WERI-Rb-1 (cell line): ENCODE measurements around the gene CFAP210.
"Not testable (repeated sequence)": the region's sequence is repeated elsewhere in the genome, so short reads cannot be mapped to it uniquely, and the experiment has no call there.

Experiments used
- DNase-seq: peaks from one replicate; pipeline ENCODE4 v3.0.0-alpha.2; 2020
- H3K27ac ChIP-seq: fragments of 250-450 bp; sonication (Bioruptor Pico); 2 replicates; pipeline ENCODE4 v1.5.1; 2020; ENCODE audit warnings: mild to moderate bottlenecking, moderate library complexity
- H3K27me3 ChIP-seq: fragments of 250-450 bp; sonication (Bioruptor Pico); 2 replicates; pipeline ENCODE4 v1.5.1; 2021; ENCODE audit warnings: mild to moderate bottlenecking, low read depth, moderate library complexity; ENCODE audit not compliant: insufficient read depth, severe bottlenecking
- H3K36me3 ChIP-seq: fragments of 250-450 bp; sonication (Bioruptor Pico); 2 replicates; pipeline ENCODE4 v1.5.1; 2020; ENCODE audit warnings: mild to moderate bottlenecking, moderate library complexity
- H3K4me3 ChIP-seq: 2 replicates; pipeline ENCODE4 v1.5.1; 2011; ENCODE audit warnings: low read depth, mild to moderate bottlenecking, control low read depth, low read length
- H3K9me3 ChIP-seq: fragments of 250-450 bp; sonication (Bioruptor Pico); 2 replicates; pipeline ENCODE4 v1.5.1; 2021; ENCODE audit warnings: mild to moderate bottlenecking, moderate library complexity; ENCODE audit not compliant: severe bottlenecking
- TF ChIP-seq, protein P1 (sequence below): IDR thresholded peaks from 2 replicates; pipeline ENCODE4 v1.5.1; 2011; ENCODE audit warnings: low read depth, mild to moderate bottlenecking, control low read depth, inconsistent platforms, low read length

The CFAP210 gene

DNA sequence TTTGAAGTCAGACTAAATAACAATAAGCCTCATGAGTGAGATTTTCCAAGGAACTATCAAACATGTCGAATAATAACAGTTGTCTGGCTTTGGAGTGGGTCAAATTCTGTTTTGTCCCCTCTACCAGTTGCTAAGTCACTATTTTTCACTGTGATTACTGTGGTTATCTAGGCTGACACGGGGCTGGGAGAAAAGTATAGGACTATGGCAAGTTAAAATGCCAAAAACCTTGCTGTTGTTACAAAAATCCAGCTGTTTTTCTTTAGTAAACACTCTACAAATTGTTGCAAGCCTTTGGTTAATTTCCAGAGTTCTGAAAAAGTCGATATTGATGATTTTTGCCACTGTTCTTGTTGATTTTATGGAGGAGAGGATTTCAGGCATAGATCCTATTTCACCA, 1.5 kb downstream of the CFAP210 start:
- H3K9me3 ChIP-seq: no peaks in the 10 kb centered on the region
- DNase-seq: no peak
- no peaks in the 10 kb centered on the region for H3K27me3 ChIP-seq
- H3K36me3 ChIP-seq: peaks cover 8% of the 10 kb centered on the region
- no peak overlapping the region for H3K27ac ChIP-seq
- TF ChIP-seq, protein P1, sequence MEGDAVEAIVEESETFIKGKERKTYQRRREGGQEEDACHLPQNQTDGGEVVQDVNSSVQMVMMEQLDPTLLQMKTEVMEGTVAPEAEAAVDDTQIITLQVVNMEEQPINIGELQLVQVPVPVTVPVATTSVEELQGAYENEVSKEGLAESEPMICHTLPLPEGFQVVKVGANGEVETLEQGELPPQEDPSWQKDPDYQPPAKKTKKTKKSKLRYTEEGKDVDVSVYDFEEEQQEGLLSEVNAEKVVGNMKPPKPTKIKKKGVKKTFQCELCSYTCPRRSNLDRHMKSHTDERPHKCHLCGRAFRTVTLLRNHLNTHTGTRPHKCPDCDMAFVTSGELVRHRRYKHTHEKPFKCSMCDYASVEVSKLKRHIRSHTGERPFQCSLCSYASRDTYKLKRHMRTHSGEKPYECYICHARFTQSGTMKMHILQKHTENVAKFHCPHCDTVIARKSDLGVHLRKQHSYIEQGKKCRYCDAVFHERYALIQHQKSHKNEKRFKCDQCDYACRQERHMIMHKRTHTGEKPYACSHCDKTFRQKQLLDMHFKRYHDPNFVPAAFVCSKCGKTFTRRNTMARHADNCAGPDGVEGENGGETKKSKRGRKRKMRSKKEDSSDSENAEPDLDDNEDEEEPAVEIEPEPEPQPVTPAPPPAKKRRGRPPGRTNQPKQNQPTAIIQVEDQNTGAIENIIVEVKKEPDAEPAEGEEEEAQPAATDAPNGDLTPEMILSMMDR: no peak
- no peak overlapping the region for H3K4me3 ChIP-seq

DNA sequence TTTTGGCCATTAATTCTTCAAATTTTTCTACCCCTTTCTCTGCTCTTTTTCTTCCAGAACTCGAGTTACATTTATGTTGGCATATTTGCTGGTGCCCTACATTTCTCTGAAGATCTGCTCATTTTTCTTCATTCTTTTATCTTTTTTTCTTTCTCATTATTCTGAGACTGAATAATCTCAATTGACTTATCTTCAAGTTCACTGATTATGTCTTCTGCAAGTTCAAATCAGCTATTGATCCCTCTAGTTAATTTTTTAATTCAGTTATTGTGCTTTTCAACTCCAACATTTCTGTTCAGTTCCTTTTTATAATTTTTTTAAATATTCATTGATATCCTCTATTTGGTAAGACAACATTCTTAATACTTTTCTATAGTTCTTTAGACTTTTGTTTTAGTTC, 3.2 kb downstream of the CFAP210 start:
- TF ChIP-seq, protein P1: no peak
- no peak for DNase-seq
- H3K9me3 ChIP-seq: no peaks in the 10 kb centered on the region
- no peak overlapping the region for H3K27ac ChIP-seq
- H3K27me3 ChIP-seq: no peaks in the 10 kb centered on the region
- H3K36me3 ChIP-seq: peaks cover 4% of the 10 kb centered on the region
- H3K4me3 ChIP-seq: no peak overlapping the region

DNA sequence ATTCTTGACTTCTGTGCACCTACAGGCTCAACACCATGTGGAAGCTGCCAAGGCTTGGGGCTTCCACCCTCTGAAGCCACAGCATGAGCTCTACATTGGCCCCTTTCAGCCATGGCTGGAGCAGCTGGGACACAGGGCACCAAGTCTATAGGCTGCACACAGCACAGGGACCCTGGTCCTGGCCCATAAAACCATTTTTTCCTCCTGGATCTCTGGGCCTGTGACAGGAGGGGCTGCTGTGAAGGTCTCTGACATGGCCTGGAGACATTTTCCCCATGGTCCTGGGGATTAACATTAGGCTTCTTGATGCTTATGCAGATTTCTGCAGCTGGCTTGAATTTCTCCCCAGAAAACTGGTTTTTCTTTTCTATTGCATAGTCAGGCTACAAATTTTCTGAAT, 6.3 kb downstream of the CFAP210 start:
- not testable (repeated sequence) for H3K4me3 ChIP-seq, DNase-seq, H3K27me3 ChIP-seq, H3K9me3 ChIP-seq, H3K27ac ChIP-seq, H3K36me3 ChIP-seq

DNA sequence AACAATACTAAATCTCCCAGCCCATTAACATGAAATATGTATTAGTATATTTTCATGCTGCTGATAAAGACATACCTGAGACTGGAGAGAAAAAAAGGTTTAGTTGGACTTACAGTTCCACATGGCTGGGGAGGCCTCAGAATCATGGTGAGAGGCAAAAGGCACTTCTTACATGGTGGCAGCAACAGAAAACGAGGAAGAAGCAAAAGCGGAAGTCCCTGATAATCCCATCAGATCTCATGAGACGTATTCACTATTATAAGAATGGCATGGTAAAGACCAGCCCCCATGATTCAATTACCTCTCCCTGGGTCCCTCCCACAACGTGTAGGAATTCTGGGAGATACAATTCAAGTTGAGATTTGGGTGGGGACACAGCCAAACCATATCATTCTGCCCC, 7.4 kb downstream of the CFAP210 start:
- not testable (repeated sequence) for H3K9me3 ChIP-seq, H3K4me3 ChIP-seq, DNase-seq, H3K27ac ChIP-seq, H3K27me3 ChIP-seq, H3K36me3 ChIP-seq

DNA sequence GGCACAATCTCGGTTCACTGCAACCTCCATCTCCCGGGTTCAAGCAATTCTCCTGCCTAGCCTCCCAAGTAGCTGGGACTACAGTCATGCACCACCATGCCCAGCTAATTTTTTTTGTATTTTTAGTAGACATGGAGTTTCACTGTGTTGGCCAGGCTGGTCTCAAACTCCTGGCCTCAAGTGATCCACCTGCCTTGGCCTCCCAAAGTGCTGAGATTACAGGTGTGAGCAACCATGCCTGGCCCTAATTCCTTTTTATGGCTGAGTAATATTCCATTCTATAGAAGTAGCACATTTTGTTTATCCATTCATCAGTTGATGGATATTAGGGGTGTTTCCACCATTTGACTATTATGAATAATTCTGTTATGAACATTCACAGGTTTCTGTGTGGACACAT, 9.5 kb downstream of the CFAP210 start:
- H3K27ac ChIP-seq, H3K36me3 ChIP-seq, H3K27me3 ChIP-seq, H3K4me3 ChIP-seq, H3K9me3 ChIP-seq, DNase-seq: not testable (repeated sequence)

DNA sequence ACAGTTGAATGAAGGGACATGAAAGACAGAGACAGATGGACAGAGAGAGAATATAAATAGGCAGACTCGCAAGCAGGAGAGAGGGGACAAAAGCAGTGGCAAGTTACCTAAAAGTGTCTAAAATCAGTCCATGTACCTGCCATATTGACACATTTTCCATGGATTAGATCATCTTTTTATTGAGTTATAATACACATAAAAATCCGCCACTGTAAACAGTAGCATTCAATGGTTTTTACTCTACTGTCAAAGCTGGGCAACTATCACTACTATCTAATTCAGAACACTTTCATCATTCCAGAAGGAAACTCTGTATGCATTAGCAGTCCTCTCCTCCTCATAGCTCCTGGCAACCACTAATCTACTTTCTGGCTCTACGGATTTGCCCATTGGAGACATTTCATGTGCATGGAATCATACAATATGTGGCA, 10.1 kb downstream of the CFAP210 start:
- H3K36me3 ChIP-seq: no peaks in the 10 kb centered on the region
- peaks cover 2% of the 10 kb centered on the region for H3K9me3 ChIP-seq
- H3K27me3 ChIP-seq: no peaks in the 10 kb centered on the region
- TF ChIP-seq, protein P1: no peak
- no peak overlapping the region for H3K27ac ChIP-seq
- no peak overlapping the region for H3K4me3 ChIP-seq
- DNase-seq: no peak

DNA sequence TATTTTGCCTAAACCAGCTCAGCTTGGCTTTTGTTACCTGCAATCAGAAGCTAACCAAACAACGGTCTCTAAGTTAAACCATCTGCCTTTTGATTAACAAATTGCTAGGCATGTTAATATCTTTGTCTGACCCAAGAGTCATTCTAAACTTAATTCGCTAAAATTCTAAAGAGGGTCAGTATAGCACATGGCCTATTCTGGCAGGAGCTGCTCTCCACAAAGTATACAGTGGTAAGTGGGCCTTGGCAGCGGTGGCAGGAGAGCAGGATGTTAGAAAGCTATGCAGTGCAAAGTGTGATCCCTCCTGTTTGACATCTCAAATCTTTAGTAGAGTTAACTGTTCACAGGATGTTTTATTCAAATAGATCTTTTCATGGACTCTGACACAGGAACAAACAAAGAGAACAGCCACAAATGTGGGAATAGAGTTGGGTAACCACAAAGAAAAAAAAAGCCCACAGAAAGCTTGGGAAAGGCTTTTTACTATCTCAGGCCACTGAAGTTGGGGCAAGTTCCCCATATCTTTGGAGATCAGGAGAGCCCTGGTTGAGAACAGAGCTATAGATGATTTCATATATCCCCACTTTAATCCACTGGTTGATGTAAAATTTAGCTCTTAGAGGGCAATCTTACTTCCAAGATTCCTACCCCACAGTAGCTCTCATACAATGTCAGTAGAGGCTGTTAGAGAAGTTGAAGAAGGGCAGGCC, 10.6 kb downstream of the CFAP210 start:
- no peak overlapping the region for H3K27ac ChIP-seq

More for the DNA sequence above, 10.6 kb downstream of the CFAP210 start:
- peaks cover 2% of the 10 kb centered on the region for H3K9me3 ChIP-seq
- no peak overlapping the region for H3K4me3 ChIP-seq
- no peaks in the 10 kb centered on the region for H3K36me3 ChIP-seq
- DNase-seq: no peak
- TF ChIP-seq, protein P1: no peak
- H3K27me3 ChIP-seq: no peaks in the 10 kb centered on the region
